ENCODE results near the gene COG6. TPM values are rescaled to one million over a fixed set of nuclear protein-coding genes. Genes with fewer than 3 reads are reported as not detected.

The COG6 gene
- total and polyA plus RNA-seq, 11 donors = 6.3 to 52.7 (median 26.8) TPM

GRCh38 chr13:39672378-39673132 lies 17.1 kb downstream of the COG6 start:
- TF ChIP-seq CTCF (IDR thresholded peaks at IDR 0.05) (no peak), POLR2A (IDR thresholded peaks at IDR 0.05) (no peak)
- peaks cover 0 to 5% (median 0%) of the 10 kb centered on the region in 12 donors for H3K9me3 ChIP-seq
- ATAC-seq = no peak
- H3K36me3 ChIP-seq = peaks cover 0 to 10% (median 0%) of the 10 kb centered on the region in 9 donors
- no peak overlapping the region for H3K27ac ChIP-seq
- 96 to 98% (median 98%) methylated on average over 3 of the region's 3 CpGs for WGBS, 4 donors
- H3K27me3 ChIP-seq = no peaks in the 10 kb centered on the region
- intact Hi-C loops (cut with DNase I) = loop anchor here in 3 of 10 donors (10.0 kb wide), 2 partner anchors 618 to 628 kb away; no protein-coding TSS in a partner anchor
- H3K4me3 ChIP-seq = no peak overlapping the region
- no peak for DNase-seq
- peaks cover 0 to 22% (median 8%) of the 10 kb centered on the region in 12 donors for H3K4me1 ChIP-seq

GRCh38 chr13:39675904-39676303 lies 20.4 kb downstream of the COG6 start:
- peak in 1 of 4 donors; percentile 53 for ATAC-seq
- intact Hi-C loops (cut with DNase I) = loop anchor here in 9 of 10 donors (2.0 to 10.0 kb wide), 5 partner anchors 621 to 631 kb away; no protein-coding TSS in a partner anchor
- H3K27me3 ChIP-seq = no peaks in the 10 kb centered on the region
- peak overlapping the region in 1 of 12 donors; percentile 13 for H3K4me3 ChIP-seq
- 40 to 43% (median 42%) methylated on average over 3 of the region's 3 CpGs for WGBS, 4 donors
- H3K4me1 ChIP-seq = peaks cover 0 to 11% (median 0%) of the 10 kb centered on the region in 12 donors
- DNase-seq = no peak
- H3K27ac ChIP-seq = no peak overlapping the region
- peaks cover 0 to 8% (median 0%) of the 10 kb centered on the region in 12 donors for H3K9me3 ChIP-seq
- TF ChIP-seq POLR2A (IDR thresholded peaks at IDR 0.05) (no peak), CTCF (IDR thresholded peaks at IDR 0.05) (no peak)
- H3K36me3 ChIP-seq = peaks cover 0 to 36% (median 31%) of the 10 kb centered on the region in 9 donors

- ATAC-seq (peak in 1 of 4 donors; percentile 41), DNase-seq (no peak)
- Histone ChIP-seq H3K4me1 (peaks cover 0 to 9% (median 0%) of the 10 kb centered on the region in 12 donors), H3K4me3 (peak overlapping the region in 1 of 12 donors; percentile 13), H3K27ac (no peak overlapping the region), H3K27me3 (no peaks in the 10 kb centered on the region), H3K9me3 (peaks cover 0 to 8% (median 0%) of the 10 kb centered on the region in 12 donors), H3K36me3 (peaks cover 0 to 40% (median 36%) of the 10 kb centered on the region in 9 donors)
- 96 to 98% (median 97%) methylated on average over 1 of the region's 1 CpG for WGBS, 4 donors
- TF ChIP-seq CTCF (IDR thresholded peaks at IDR 0.05) (peak; percentile 34 to 70 (median 58)), POLR2A (IDR thresholded peaks at IDR 0.05) (no peak)
- intact Hi-C loops (cut with DNase I) = loop anchor here in 9 of 10 donors (2.0 to 10.0 kb wide), 5 partner anchors 622 to 632 kb away; no protein-coding TSS in a partner anchor
These were observed 20.9 kb downstream of the COG6 start for GRCh38 chr13:39676315-39676876.

- ATAC-seq (no peak), DNase-seq (no peak)
- H3K4me1 ChIP-seq = no peaks in the 10 kb centered on the region
- intact Hi-C loops (cut with DNase I) = loop anchor here in 6 of 10 donors (5.0 to 10.0 kb wide), 6 partner anchors 262 to 1095 kb away; partner anchors contain the start of gene MRPS31 (in 1 of the 6)
- H3K27ac ChIP-seq = no peak overlapping the region
- no peaks in the 10 kb centered on the region for H3K27me3 ChIP-seq
- WGBS, 4 donors = 68 to 95% (median 85%) methylated on average over 2 of the region's 2 CpGs
- peaks cover 0 to 5% (median 0%) of the 10 kb centered on the region in 12 donors for H3K9me3 ChIP-seq
- no peak overlapping the region for H3K4me3 ChIP-seq
- peaks cover 0 to 66% (median 51%) of the 10 kb centered on the region in 9 donors for H3K36me3 ChIP-seq
- TF ChIP-seq CTCF (IDR thresholded peaks at IDR 0.05) = no peak
- no peak for TF ChIP-seq POLR2A (IDR thresholded peaks at IDR 0.05)
These were observed 26.8 kb downstream of the COG6 start for GRCh38 chr13:39682310-39682709.
